ENCODE data around the gene PSMG3.

Gene PSMG3

DNA sequence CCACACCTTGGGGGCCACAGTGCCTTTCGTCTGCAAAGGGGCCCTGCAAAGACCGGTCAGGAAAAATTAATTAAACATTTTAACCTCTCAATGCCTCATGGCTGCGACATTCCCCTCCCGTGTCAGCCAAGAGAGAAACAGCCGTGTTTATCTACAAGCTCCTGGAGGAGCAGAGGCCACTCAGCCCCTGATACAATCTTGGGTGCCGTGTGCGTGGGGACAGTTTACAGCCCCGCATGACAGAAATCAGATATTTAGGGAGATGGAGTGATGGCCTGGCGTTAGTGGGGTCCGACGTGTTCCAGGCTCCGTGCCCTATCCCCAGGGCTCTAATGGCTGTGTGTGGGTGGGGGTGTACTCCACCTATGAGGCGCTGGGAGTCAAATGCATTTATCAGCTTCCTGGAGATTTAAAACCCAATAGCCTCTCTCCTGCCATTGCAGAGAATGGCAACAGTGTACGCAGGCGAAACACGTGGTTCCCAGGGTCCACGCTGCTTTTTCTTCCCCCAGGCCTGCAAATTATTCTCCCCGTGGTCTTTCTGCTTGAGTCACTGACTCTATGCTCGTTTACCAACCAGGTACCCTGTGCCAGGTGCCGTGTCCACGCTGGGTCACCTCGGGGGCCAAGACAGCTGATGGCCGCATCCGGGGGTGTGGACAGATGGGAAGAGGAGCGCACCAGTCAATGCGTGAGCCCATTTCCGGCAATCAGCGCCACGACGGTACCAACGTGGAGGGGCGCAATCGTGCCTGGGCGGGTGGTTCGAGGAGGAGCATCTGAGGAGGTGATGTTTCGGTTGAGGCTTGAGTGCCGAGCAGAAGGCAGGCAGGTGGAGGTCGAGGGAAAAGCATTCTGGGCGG is 26.6 kb upstream of the PSMG3 start:
- Histone ChIP-seq H3K4me3 (IDR thresholded peaks at IDR 0.05; ENCODE audit: insufficient read depth, low read depth, low read length) (no peak overlapping the region), H3K9ac (no peak overlapping the region), H3K4me1 (ENCODE audit: low read depth, poor library complexity, severe bottlenecking) (no peaks in the 10 kb centered on the region), H3K27me3 (ENCODE audit: insufficient read depth, low read depth) (peaks cover 86% of the 10 kb centered on the region), H2AFZ (ENCODE audit: low read depth) (no peak overlapping the region), H3K79me2 (ENCODE audit: insufficient read depth, low read depth) (no peaks in the 10 kb centered on the region), H4K20me1 (ENCODE audit: insufficient read depth) (no peaks in the 10 kb centered on the region), H3K4me2 (no peak overlapping the region), H3K36me3 (ENCODE audit: insufficient read depth) (no peaks in the 10 kb centered on the region), H3K27ac (no peak overlapping the region)
- TF ChIP-seq, protein P1, sequence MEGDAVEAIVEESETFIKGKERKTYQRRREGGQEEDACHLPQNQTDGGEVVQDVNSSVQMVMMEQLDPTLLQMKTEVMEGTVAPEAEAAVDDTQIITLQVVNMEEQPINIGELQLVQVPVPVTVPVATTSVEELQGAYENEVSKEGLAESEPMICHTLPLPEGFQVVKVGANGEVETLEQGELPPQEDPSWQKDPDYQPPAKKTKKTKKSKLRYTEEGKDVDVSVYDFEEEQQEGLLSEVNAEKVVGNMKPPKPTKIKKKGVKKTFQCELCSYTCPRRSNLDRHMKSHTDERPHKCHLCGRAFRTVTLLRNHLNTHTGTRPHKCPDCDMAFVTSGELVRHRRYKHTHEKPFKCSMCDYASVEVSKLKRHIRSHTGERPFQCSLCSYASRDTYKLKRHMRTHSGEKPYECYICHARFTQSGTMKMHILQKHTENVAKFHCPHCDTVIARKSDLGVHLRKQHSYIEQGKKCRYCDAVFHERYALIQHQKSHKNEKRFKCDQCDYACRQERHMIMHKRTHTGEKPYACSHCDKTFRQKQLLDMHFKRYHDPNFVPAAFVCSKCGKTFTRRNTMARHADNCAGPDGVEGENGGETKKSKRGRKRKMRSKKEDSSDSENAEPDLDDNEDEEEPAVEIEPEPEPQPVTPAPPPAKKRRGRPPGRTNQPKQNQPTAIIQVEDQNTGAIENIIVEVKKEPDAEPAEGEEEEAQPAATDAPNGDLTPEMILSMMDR (conservative IDR thresholded peaks at IDR 0.05; ENCODE audit: low read depth, low read length), result no peak

- H3K4me1 ChIP-seq (ENCODE audit: low read depth, poor library complexity, severe bottlenecking), result no peaks in the 10 kb centered on the region
- H2AFZ ChIP-seq (ENCODE audit: low read depth), result no peak overlapping the region
- H3K27ac ChIP-seq, result no peak overlapping the region
- no peak overlapping the region for H3K4me3 ChIP-seq (IDR thresholded peaks at IDR 0.05; ENCODE audit: insufficient read depth, low read depth, low read length)
- no peaks in the 10 kb centered on the region for H3K36me3 ChIP-seq (ENCODE audit: insufficient read depth)
- no peak overlapping the region for H3K4me2 ChIP-seq
- no peaks in the 10 kb centered on the region for H3K79me2 ChIP-seq (ENCODE audit: insufficient read depth, low read depth)
- TF ChIP-seq, protein P1 (conservative IDR thresholded peaks at IDR 0.05; ENCODE audit: low read depth, low read length), result no peak
- peaks cover 86% of the 10 kb centered on the region for H3K27me3 ChIP-seq (ENCODE audit: insufficient read depth, low read depth)
- H3K9ac ChIP-seq, result no peak overlapping the region
- H4K20me1 ChIP-seq (ENCODE audit: insufficient read depth), result no peaks in the 10 kb centered on the region
These were observed 25.8 kb upstream of the PSMG3 start for GRCh38 chr7:1595636-1596035.

DNA sequence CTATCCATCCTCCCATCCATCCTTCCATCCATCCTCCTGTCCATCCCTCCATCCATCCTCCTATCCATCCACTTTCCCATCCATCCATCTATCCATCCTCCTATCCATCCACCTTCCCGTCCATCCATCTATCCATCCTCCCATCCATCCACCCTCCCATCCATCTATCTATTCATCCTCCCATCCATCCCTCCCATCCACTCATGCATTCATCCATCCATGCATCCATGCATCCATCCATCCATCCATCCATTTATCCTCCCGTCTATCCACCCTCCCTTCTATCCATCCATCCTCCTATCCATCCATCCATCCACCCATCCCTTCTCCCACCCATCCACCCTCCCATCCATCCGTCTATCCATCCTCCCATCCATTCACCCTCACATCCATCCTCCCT is 25.2 kb upstream of the PSMG3 start:
- H3K27me3 ChIP-seq (ENCODE audit: insufficient read depth, low read depth), result peaks cover 86% of the 10 kb centered on the region

GRCh38 chr7:1593904-1594421 is 24.1 kb upstream of the PSMG3 start:
- Histone ChIP-seq H3K4me1 (ENCODE audit: low read depth, poor library complexity, severe bottlenecking) (no peaks in the 10 kb centered on the region), H3K9ac (no peak overlapping the region), H4K20me1 (ENCODE audit: insufficient read depth) (no peaks in the 10 kb centered on the region), H2AFZ (ENCODE audit: low read depth) (no peak overlapping the region), H3K4me3 (IDR thresholded peaks at IDR 0.05; ENCODE audit: insufficient read depth, low read depth, low read length) (no peak overlapping the region), H3K79me2 (ENCODE audit: insufficient read depth, low read depth) (no peaks in the 10 kb centered on the region), H3K27me3 (ENCODE audit: insufficient read depth, low read depth) (peaks cover 87% of the 10 kb centered on the region), H3K4me2 (no peak overlapping the region), H3K27ac (no peak overlapping the region), H3K36me3 (ENCODE audit: insufficient read depth) (no peaks in the 10 kb centered on the region)
- TF ChIP-seq, protein P1 (conservative IDR thresholded peaks at IDR 0.05; ENCODE audit: low read depth, low read length), result no peak

More for the DNA sequence above, 25.2 kb upstream of the PSMG3 start:
- no peak overlapping the region for H3K9ac ChIP-seq
- H3K27ac ChIP-seq, result no peak overlapping the region
- H3K36me3 ChIP-seq (ENCODE audit: insufficient read depth), result no peaks in the 10 kb centered on the region
- no peaks in the 10 kb centered on the region for H3K79me2 ChIP-seq (ENCODE audit: insufficient read depth, low read depth)
- H3K4me1 ChIP-seq (ENCODE audit: low read depth, poor library complexity, severe bottlenecking), result no peaks in the 10 kb centered on the region
- no peak overlapping the region for H3K4me3 ChIP-seq (IDR thresholded peaks at IDR 0.05; ENCODE audit: insufficient read depth, low read depth, low read length)
- no peak overlapping the region for H2AFZ ChIP-seq (ENCODE audit: low read depth)
- TF ChIP-seq, protein P1 (conservative IDR thresholded peaks at IDR 0.05; ENCODE audit: low read depth, low read length), result no peak
- no peak overlapping the region for H3K4me2 ChIP-seq
- no peaks in the 10 kb centered on the region for H4K20me1 ChIP-seq (ENCODE audit: insufficient read depth)
